SK-N-SH (cell line): ENCODE results near the gene CCL27. TPM values are rescaled to one million over a fixed set of nuclear protein-coding genes. Genes with fewer than 3 reads are reported as not detected.

Source experiments
- CTCF ChIA-PET: fragments of 300-600, 350-600 bp; formaldehyde crosslinking; extraction: SDS; loops from one replicate; lab custom pipeline; 2021; lab: Yijun Ruan, JAX
- POLR2A ChIA-PET: fragments of 350-600 bp; sonication (Branson Sonifier 250); formaldehyde crosslinking; extraction: SDS; loops from one replicate; lab custom pipeline; 2020; ENCODE audit warnings: antibody characterized with exemption, inconsistent platforms; lab: Yijun Ruan, JAX
- DNase-seq: peaks from one replicate; pipeline ENCODE4 v3.0.0; 2012
- H2AFZ ChIP-seq: fragments of 200-600 bp; sonication (generic); 2 replicates; pipeline ENCODE4 v1.8.1; 2016; ENCODE audit warnings: antibody characterized with exemption, mild to moderate bottlenecking, low read depth
- H3F3A ChIP-seq: fragments of 200-600 bp; sonication (generic); replicated peaks from 2 replicates; pipeline ENCODE3; 2016; ENCODE audit warnings: antibody characterized with exemption, mild to moderate bottlenecking; ENCODE audit not compliant: insufficient read depth
- H3K27ac ChIP-seq, 2 experiments: fragments of 200-500 bp in 1 of 2; fragments of 200-600 bp in 1 of 2; sonication (Bioruptor generic) in 1 of 2; sonication (generic), shearing (Covaris generic) in 1 of 2; 2 replicates each; pipeline versions ENCODE4 v1.5.1 to v1.6.1; 2014 to 2016; ENCODE audit warnings: low read depth in 2 of 2, inconsistent platforms in 1 of 2, low read length in 1 of 2, mild to moderate bottlenecking in 1 of 2, mixed read lengths in 1 of 2
- H3K27me3 ChIP-seq: fragments of 200-600 bp; sonication (generic), shearing (Covaris generic); 2 replicates; pipeline ENCODE4 v1.6.1; 2016; ENCODE audit warnings: mixed run types; ENCODE audit not compliant: insufficient read depth
- H3K36me3 ChIP-seq, 2 experiments: fragments of 200-500 bp in 1 of 2; fragments of 200-600 bp in 1 of 2; sonication (Bioruptor generic) in 1 of 2; sonication (generic) in 1 of 2; replicated peaks in 1 of 2; 2 replicates each; pipeline versions ENCODE3 to v1.5.1; 2014 to 2016; ENCODE audit warnings: low read length in 1 of 2, mild to moderate bottlenecking in 1 of 2; ENCODE audit not compliant: insufficient read depth in 2 of 2, control insufficient read depth in 1 of 2
- H3K4me1 ChIP-seq, 2 experiments: fragments of 200-500 bp in 1 of 2; fragments of 200-600 bp in 1 of 2; sonication (Bioruptor generic) in 1 of 2; sonication (generic), shearing (Covaris generic) in 1 of 2; 2 replicates each; pipeline versions ENCODE4 v1.5.1 to v1.6.1; 2014 to 2016; ENCODE audit warnings: low read depth in 1 of 2, low read length in 1 of 2, mixed run types in 1 of 2; ENCODE audit not compliant: insufficient read depth in 2 of 2, control insufficient read depth in 1 of 2
- H3K4me2 ChIP-seq: fragments of 200-600 bp; sonication (generic), shearing (Covaris generic); 2 replicates; pipeline ENCODE4 v1.6.1; 2017; ENCODE audit warnings: mixed run types
- H3K4me3 ChIP-seq, 2 experiments: fragments of 200-500 bp in 1 of 2; fragments of 200-600 bp in 1 of 2; sonication (Bioruptor generic) in 1 of 2; sonication (generic), shearing (Covaris generic) in 1 of 2; 2 replicates each; pipeline versions ENCODE4 v1.5.1 to v1.8.1; 2014 to 2016; ENCODE audit warnings: low read depth in 2 of 2, inconsistent platforms in 1 of 2, low read length in 1 of 2, mild to moderate bottlenecking in 1 of 2, mixed read lengths in 1 of 2, moderate library complexity in 1 of 2
- H3K79me2 ChIP-seq: fragments of 200-600 bp; sonication (generic); 2 replicates; pipeline ENCODE4 v1.8.1; 2017; ENCODE audit warnings: mild to moderate bottlenecking; ENCODE audit not compliant: insufficient read depth
- H3K9ac ChIP-seq: fragments of 200-600 bp; sonication (generic); 2 replicates; pipeline ENCODE4 v1.6.1; 2017; ENCODE audit warnings: mixed run types
- H3K9me2 ChIP-seq: fragments of 200-600 bp; sonication (generic); 2 replicates; pipeline ENCODE4 v1.6.1; 2017; ENCODE audit warnings: mixed run types
- H3K9me3 ChIP-seq: fragments of 200-600 bp; sonication (generic); 2 replicates; pipeline ENCODE4 v1.6.1; 2017; ENCODE audit warnings: mixed run types, mild to moderate bottlenecking, moderate library complexity
- H4K20me1 ChIP-seq: fragments of 200-600 bp; sonication (generic); 2 replicates; pipeline ENCODE4 v1.6.1; 2017; ENCODE audit warnings: mild to moderate bottlenecking, mixed run types; ENCODE audit not compliant: insufficient read depth
- ELF1 ChIP-seq: IDR thresholded peaks from 2 replicates; pipeline ENCODE4 v1.4.0; 2012
- EZH2phosphoT487 ChIP-seq: fragments of 200-600 bp; sonication (generic); IDR thresholded peaks from 2 replicates; pipeline ENCODE4 v1.6.1; 2017; ENCODE audit warnings: low read depth, mixed run types, mild to moderate bottlenecking, antibody characterized with exemption, moderate library complexity, borderline replicate concordance
- FOSL2 ChIP-seq: IDR thresholded peaks from 2 replicates; pipeline ENCODE4 v1.4.0; 2012; ENCODE audit warnings: low read depth, mild to moderate bottlenecking, moderate library complexity, borderline replicate concordance
- FOXJ3 ChIP-seq: sonication (generic); formaldehyde crosslinking; IDR thresholded peaks from 2 replicates; pipeline ENCODE4 v1.5.1; 2020; ENCODE audit warnings: mild to moderate bottlenecking, missing genetic modification reagents
- IRF3 ChIP-seq: fragments of 150-350 bp; IDR thresholded peaks from 2 replicates; pipeline ENCODE4 v1.6.1; 2016; ENCODE audit warnings: mild to moderate bottlenecking, low read depth, low read length
- JUND ChIP-seq: IDR thresholded peaks from 2 replicates; pipeline ENCODE4 v1.4.0; 2012
- MEF2A ChIP-seq: IDR thresholded peaks from 2 replicates; pipeline ENCODE4 v1.4.0; 2012; ENCODE audit warnings: low read depth, borderline replicate concordance
- NFIC ChIP-seq: IDR thresholded peaks from 2 replicates; pipeline ENCODE4 v1.4.0; 2012; ENCODE audit warnings: borderline replicate concordance
- NRF1 ChIP-seq: IDR thresholded peaks from 2 replicates; pipeline ENCODE4 v1.6.1; 2012; ENCODE audit warnings: low read depth, mild to moderate bottlenecking, low read length
- PBX3 ChIP-seq: IDR thresholded peaks from 2 replicates; pipeline ENCODE4; 2012
- RAD21 ChIP-seq: IDR thresholded peaks from 2 replicates; pipeline ENCODE4 v1.6.1; 2012; ENCODE audit warnings: mild to moderate bottlenecking, low read length
- RCOR1 ChIP-seq: fragments of 150-350 bp; IDR thresholded peaks from 2 replicates; pipeline ENCODE4 v1.6.1; 2017; ENCODE audit warnings: antibody characterized with exemption, low read length
- RFX5 ChIP-seq: IDR thresholded peaks from 2 replicates; pipeline ENCODE4 v1.6.1; 2012; ENCODE audit warnings: mild to moderate bottlenecking, improper control_type of control experiment, low read length
- SIN3A ChIP-seq: IDR thresholded peaks from 2 replicates; pipeline ENCODE4 v1.6.1; 2012; ENCODE audit warnings: low read depth, mild to moderate bottlenecking, low read length, moderate library complexity, borderline replicate concordance
- TAF1 ChIP-seq: IDR thresholded peaks from 2 replicates; pipeline ENCODE4 v1.6.1; 2012; ENCODE audit warnings: low read depth, mild to moderate bottlenecking, low read length, moderate library complexity, borderline replicate concordance
- TCF12 ChIP-seq: IDR thresholded peaks from 2 replicates; pipeline ENCODE4 v1.4.0; 2012
- USF2 ChIP-seq: fragments of 150-350 bp; IDR thresholded peaks from 2 replicates; pipeline ENCODE4 v1.6.1; 2017; ENCODE audit warnings: antibody characterized with exemption, low read length, low read depth, borderline replicate concordance
- WGBS: methylation state at CpG from one replicate; pipeline ENCODE4 v1.1.6; 2017; ENCODE audit warnings: low lambda C conversion rate; 5-methylcytosine and 5-hydroxymethylcytosine counted together
- polyA plus RNA-seq, 3 experiments: library from polyadenylated mRNA; depleted of rRNA; stranded (reverse); fragments of >200 nt; gene quantifications; 2 replicates each; pipeline ENCODE4 v1.2.3, GENCODE V29; 2012

CCL27 gene
- polyA plus RNA-seq, 1 of the 3 experiments (the other 2 are of a cell fraction) = not detected

GRCh38 chr9:34635556-34635955 lies 26.9 kb downstream of the CCL27 start:
- no peak overlapping the region for H2AFZ ChIP-seq
- H3K4me2 ChIP-seq = no peak overlapping the region; the same call in 1 of the 2 replicates
- POLR2A ChIA-PET = no interaction called here
- H3K9me2 ChIP-seq = no peaks in the 10 kb centered on the region
- no peaks in the 10 kb centered on the region for H3K27me3 ChIP-seq
- H3K9ac ChIP-seq = no peak overlapping the region
- no peak for DNase-seq
- CTCF ChIA-PET = interaction anchor here (1.2 to 12.3 kb wide), 11 partner anchors 11 to 232 kb away, joined by 3 to 256 read pairs (median 26); partner anchors contain the start of genes DCTN3, GALT, IL11RA and RPP25L
- TF ChIP-seq TAF1 (no peak), JUND (no peak), SIN3A (no peak), IRF3 (no peak), RAD21 (no peak), TCF12 (no peak), FOSL2 (no peak), RFX5 (no peak), FOXJ3 (no peak), PBX3 (no peak), NFIC (no peak), MEF2A (no peak), EZH2phosphoT487 (no peak), USF2 (no peak), NRF1 (no peak), ELF1 (no peak), RCOR1 (no peak)
- no peaks in the 10 kb centered on the region for H3K9me3 ChIP-seq
- 94% methylated on average over 11 of the region's 14 CpGs for WGBS
- no peak overlapping the region for H3K27ac ChIP-seq
- no peak overlapping the region for H3K4me3 ChIP-seq
- no peaks in the 10 kb centered on the region for H3F3A ChIP-seq
- peaks cover 22% of the 10 kb centered on the region for H3K79me2 ChIP-seq
- H4K20me1 ChIP-seq = 0 out of 2 replicates have a peak, but pooled peaks cover 3% of the 10 kb centered on the region
- H3K36me3 ChIP-seq = peaks cover 0 to 5% of the 10 kb centered on the region in 2 experiments
- peaks cover 4 to 20% of the 10 kb centered on the region in 2 experiments; a peak in 1 of 4 replicates for H3K4me1 ChIP-seq
